Fibroblast of skin of right biceps (primary cell): ENCODE results near the gene ECI1.

Experiments
- DNase-seq: peaks from one replicate; pipeline ENCODE4 v3.0.0-alpha.2; 2013

The ECI1 gene

DNA sequence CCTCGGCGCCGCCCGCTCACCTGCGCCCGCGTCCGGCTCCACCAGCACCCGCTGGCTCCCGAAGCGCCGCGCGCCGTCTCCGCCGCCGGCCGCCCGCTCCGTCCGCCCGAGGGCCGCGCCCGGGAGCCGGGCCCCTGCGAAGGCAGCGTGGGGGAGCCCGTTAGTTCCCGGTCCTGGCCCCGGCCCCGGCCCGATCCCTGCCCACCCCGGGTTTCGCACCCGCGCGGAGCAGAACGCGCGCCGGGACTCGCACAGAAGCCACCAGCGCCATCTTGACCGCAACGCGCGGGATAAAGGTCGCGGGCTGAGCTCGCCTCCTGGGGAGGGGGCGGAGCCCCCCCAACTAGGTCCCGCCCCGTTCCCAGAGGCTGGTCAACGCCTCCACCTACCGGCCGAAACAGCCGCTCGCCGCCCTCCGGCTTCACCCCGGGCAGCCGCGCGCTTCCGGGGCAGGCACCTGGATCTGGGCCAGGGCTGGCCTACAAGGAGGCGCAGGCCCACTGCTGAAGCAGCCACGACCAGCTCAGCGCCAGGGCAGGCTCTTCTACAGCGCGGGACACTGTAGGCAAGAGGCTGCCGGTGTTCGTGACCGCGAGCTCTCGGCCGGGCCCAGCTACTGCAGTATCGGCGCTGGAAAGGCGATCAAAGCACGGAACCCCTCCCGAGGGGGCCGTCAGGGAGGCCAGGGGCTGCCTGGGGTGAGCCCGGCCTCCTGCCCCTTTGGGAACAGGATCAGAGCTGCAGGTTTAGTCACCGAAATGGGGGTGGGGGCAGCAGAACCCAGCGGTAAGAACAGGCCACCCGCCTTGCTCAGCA lies at the start of gene ECI1:
Gene ECI1 (minus strand): TSS at position 292 of the 816 bp plus-strand sequence. CDS start 21 bp downstream, at position 271.
- peak; percentile 90 for DNase-seq

DNA sequence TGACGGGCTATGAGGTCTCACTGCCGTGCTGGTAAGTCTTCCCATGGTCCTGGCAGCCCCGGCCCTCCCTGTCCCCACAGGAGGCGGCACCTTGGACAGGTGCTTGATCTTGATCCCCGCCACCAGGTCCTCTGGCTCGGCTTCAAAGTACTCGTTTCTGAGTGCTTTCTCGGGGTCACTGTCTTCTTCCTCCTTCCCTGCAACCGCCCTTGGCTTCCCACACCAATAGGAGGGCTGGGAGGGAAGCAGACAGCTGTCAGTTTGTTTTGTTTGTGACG lies 48.5 kb upstream of the ECI1 start:
- no peak for DNase-seq

DNA sequence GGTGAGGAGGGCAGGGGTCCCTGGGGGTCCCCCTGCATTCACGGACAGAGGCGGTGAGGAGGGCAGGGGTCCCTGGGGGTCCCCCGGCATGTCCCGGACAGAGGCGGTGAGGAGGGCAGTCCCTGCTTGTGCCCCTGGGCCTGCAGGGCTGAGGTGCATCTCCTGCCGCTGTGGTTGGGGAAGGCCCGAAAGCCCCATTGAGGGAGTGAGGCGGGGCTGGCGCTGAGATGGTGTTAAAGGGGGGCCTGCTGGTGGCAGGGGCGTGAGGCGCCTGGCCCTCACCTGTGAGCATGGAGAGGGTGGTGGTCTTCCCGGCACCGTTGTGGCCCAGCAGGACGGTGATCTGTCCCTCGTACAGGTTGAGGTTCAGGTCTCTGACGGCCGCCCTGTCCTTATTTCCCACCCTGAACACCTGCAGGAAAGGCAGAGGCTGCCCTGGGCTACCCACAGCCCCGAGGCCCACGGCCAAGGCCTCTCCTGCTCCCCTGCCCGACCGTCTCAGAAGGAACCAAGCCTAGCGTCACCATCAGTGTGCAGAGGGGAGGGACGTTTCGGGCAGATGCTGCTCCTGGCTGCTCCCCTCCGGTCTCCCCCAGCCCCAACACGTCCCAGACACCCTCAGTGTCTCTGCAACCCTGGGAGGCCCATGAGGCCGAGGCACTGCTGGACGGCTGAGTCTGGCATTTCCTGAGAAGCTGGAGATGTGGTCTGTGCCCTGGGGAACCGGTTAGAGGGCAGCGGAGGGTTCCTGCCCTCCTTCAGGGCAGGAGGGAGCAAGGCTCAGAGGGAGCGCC lies 47.9 kb upstream of the ECI1 start:
- no peak for DNase-seq

DNA sequence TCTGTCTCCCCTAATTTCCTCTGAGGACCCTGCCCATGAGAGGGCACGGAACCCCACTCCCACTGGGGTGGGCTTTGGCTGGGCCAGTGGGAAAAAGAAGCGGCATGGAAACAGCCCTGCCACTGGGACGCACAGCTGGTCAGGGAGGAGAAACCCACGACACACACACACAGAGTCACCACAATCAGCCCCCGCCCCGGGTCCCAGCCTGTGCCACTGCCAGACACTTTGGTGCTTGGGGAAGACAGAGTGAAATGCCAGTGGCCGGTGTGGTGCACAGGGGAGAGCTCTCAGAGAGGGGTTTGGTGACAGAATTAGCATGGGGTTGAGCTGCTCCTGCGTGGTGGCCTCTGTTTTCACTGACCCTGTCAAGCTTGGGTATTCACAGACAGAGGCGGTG lies 47.2 kb upstream of the ECI1 start:
- no peak for DNase-seq

GRCh38 chr16:2297506-2297860 lies 46.1 kb upstream of the ECI1 start:
- no peak for DNase-seq

DNA sequence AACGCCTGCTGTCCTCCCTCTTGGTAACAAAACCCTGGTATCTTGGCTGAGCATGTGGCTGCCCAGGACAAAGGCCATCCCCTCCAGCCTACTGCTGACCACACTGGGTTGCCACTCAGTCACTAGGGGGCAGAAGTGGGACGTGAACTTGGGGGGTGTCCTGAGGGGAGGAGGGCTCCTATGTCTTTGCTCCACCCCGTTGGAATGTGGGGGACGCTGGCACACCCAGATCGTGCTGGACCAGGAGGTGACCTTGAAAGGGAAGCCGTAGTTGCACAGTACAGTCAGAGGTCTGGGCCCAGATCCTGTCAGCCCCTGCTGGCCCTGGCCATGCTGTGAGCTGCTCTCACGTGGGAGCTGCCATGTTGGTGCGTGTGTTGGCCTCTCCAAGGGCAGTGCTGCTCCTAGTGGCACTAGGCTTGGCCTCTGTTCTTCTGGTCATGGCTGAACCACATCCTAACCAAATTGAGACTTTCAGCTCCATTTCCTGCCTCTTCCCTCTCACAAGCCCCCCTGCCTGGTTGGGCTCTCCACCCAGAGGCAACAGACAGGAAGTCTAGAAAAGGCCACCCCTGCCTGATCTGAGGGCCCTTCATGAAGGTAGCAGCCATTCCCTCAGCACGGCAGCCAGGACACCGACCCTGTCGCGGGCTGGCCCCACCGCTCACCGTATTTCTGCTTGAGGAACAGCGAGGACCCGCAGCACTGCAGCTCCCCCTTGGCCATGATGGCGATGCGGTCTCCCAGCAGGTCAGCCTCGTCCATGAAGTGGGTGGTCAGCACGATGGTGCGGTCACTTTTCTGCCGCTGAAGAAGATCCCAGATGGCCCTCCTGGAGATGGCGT lies 45.5 kb upstream of the ECI1 start:
- DNase-seq, result peak; percentile 5

DNA sequence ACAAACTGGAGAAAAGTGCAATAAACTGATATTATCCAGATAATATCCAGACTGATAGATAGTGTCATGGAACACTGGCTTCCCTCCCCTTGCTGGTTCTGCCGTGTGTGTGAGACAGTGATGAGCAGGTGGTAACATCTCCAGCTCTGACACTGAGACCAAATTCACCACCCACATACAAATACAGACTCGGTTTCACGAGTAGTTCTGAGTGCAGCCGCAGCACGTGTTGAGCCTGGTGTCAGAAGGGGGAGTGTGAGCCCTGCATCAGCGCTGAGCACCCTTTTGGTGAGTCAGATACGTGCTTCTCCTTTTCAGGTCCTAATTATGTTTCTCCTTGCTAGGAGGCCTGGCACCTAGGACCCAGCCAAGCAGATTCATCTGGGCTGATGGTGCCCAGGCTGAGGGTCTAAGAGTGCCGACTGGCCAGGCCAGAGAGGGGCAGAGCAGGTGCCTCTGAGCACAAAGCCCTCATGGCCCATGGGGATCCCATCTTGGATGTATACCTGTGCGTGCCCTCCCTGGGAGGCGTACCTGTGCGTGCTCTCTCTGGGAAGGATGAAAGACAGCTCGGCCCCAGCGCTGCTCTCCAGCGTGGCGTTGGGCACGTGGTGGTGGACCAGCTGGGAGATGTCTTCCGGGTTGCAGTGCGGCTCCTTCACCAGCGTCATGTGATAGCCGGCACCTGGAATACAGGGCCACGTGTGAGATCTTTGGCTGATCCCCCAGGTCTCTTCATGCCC lies 43.8 kb upstream of the ECI1 start:
- DNase-seq, result no peak

GRCh38 chr16:2292221-2292620 lies 40.8 kb upstream of the ECI1 start:
- no peak for DNase-seq

GRCh38 chr16:2289282-2289681 lies 37.9 kb upstream of the ECI1 start:
- DNase-seq, result no peak

- DNase-seq, result no peak
Observed at GRCh38 chr16:2288726-2289125, 37.3 kb upstream of the ECI1 start.

GRCh38 chr16:2287916-2288547 lies 36.6 kb upstream of the ECI1 start:
- DNase-seq, result no peak

DNA sequence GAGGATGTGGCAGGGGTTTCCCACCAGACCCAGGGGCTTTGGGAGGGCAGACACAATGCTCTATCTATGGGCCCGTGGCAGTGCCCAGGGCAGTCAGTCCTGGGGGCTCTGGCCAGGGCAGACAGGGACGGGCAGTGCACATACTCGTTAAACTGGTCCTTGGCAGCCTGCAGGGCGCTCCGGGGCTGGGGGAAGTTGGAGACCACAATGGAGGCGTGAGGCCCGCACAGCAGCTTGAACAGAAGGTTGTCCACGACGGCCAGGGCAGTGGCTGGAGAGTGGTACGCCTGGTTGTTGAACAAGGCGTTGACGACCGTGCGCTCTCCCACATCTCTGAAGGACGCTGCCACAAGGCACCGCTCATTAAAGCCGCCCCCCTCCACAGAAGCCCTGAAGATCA lies 35.2 kb upstream of the ECI1 start:
- no peak for DNase-seq

DNA sequence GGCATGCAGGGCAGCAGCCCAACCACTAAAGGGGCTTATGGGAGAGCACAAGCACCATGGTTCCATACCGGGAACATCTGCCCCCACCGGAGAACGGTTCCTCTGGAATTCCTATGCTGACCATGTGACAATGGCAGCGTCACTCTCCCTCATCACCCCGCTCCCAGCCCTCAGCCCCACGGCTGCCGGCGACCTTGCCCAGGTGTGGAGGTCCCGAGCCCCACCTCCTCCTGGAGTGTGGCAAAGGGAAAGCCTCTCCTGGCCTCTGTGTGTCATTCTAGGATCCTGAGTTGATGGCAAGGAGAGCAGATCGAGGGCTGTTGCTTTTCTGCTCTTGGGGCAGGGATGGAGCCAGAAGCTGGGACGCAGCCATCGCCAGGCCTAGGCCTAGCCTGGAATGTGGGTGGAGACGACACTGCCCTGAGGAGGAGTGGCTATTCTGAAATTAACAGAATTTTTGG lies 34.4 kb upstream of the ECI1 start:
- DNase-seq, result no peak

- DNase-seq, result no peak
Observed at GRCh38 chr16:2284797-2285576, 33.6 kb upstream of the ECI1 start.

DNA sequence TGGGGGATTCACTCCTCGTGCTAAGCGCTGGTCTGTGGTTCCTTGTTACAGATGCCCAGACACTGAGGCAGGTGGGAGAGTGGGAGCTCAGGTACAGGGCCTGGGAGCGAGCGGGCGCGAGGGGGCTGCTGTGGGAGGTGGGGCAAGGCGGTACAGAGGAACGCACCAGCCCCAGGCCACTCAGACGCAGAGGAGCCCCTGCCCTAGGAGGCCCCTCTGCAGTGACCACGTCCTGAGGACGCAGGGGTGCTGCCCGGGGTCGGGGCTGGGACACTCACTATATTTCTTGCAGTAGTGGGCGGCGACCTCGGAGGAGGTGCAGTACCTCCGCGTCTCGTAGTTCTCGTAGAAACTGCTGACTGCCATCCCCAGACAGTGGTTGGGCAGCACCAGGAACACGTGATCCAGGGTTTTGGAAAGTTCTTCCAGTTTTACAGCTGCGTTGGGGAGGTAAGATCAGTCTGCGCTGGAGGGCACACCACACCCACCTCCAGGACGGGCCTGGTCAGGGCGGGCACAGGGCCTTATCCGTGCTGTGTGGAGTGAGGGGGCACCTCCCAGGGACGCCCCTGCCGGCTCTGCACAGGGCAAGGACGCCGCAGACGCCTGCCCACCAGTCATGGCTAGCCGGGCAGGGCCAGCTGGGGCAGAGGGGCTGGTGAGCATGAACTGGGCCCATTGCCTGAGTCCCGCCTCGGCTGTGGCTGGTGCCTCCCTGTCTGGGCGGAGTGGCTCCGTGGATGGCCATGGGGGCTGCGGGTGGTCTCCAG lies 32.8 kb upstream of the ECI1 start:
- no peak for DNase-seq

DNA sequence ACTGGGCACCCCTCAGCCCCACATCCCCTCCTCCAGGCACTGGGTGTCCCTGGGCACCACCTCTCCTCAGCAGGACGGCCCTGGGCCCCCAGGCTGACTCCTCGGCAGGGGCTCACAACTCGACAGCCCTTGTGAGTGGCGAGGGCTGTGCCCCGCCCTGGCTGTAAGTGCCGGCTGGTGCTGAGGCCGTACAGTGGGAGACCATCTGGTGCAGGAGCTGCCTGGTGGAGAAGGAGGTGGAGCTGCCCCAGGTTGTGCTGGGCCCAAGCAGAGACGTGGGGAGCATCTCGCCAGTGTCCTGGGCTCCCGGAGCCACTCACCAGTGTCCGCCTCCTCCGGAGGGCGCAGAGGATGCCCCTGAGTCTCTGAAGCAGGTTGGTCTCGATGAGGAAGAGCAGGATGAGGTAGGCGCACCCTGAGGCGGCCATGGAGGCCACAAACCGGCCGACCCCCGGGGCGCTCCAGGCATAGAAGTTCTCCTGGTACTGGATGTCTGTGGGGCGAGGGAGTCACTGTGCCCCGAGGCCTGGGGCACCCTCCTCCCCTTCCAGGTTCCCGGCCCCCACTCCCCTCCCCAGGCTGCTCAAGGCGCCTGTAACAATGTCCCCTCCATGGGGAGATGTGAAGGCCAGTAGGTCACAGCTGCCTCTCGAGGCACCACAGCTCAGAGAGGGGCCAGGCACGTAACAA lies 31.6 kb upstream of the ECI1 start:
- DNase-seq, result no peak

- DNase-seq, result no peak
Observed at GRCh38 chr16:2282262-2282661, 30.9 kb upstream of the ECI1 start.

DNA sequence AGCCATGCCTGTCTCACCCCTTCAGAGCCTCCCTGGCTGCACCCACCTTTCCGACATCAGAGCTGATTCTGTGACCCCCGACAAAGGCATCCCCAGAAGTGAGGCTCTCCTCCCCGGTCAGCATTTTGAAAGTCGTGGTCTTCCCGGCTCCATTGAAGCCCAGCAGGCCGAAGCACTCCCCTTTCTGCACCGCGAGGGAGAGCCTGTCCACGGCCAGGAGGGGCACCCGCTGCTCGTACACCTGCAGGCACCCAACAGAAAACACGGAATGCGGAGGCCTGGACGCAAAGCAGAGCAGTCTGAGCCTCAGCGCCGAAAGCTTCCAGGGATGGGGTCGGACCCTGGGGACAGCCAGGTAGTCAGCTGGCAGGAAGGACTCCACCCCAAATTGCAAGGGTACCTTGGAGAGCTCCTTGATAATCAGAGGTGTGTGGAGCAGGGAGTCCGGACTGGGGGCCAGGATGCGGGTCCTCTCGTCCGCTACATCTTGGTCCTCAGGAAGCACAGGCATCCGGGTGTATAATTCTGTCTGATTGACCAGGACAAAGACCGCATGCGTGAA lies 29.7 kb upstream of the ECI1 start:
- no peak for DNase-seq

- DNase-seq, result no peak
Observed at GRCh38 chr16:2280461-2280860, 29.1 kb upstream of the ECI1 start.
